GM03348 (cell line): ENCODE results near the gene QARS1.

Experiments
- DNase-seq: peaks from one replicate; pipeline ENCODE4 v3.0.0; 2012; ENCODE audit warnings: low spot score

QARS1 gene

GRCh38 chr3:49053543-49053942, 51.0 kb downstream of the QARS1 start:
- no peak for DNase-seq
